T47D (cell line): Measurements from ENCODE around the gene SLC9A1.
A peak's percentile ranks its signal among the peaks of the same experiment; 100 is the strongest.

Source experiments
- DNase-seq, 2 experiments: peaks; one replicate each; pipeline versions ENCODE4 v3.0.0 to v3.0.0-alpha.2; 2011 to 2012; ENCODE audit warnings: low read depth in 1 of 2, low spot score in 1 of 2
- JUND ChIP-seq: IDR thresholded peaks from 2 replicates; pipeline ENCODE4 v1.6.1; 2012; ENCODE audit warnings: low read depth
- in situ Hi-C: cut with HindIII; loops from 2 replicates; pipeline ENCODE4 v1.10.0; 2016; ENCODE audit warnings: low sequenced_read_pairs, low pct_unique_long_range_greater_than_20kb

Gene SLC9A1

DNA sequence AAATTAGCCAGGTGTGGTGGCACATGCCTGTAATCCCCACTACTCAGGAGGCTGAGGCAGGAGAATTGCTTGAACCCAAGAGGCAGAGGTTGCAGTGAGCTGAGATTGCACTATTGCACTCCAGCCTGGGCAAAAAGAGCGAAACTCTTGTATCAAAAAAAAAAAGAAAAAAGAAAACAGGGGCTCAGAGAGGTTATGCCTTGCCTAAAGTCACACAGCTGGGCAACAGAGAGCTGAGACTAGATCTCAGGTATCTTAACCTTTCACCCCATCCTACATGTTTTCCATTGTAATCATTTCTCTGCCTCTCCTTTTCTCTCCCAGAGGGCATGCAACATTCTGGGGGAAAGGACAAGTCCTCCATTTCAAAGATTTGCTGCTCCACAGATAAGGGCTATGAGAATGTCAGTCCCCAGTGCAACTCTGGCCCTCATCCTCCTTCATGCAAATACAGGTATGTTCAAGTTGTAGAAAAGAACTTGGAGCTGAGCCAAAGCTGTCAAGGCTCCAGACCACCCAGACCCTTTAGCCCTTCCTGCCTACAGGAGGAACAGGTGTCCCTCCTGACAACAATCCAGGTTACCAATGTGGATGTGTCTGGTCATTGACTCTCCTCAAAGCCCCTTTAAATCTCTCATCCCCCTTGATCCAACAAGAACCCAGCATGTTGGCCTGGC is 6.9 kb downstream of the SLC9A1 start:
- no peak for DNase-seq
- in situ Hi-C loops: no loop called here
- no peak for TF ChIP-seq JUND

DNA sequence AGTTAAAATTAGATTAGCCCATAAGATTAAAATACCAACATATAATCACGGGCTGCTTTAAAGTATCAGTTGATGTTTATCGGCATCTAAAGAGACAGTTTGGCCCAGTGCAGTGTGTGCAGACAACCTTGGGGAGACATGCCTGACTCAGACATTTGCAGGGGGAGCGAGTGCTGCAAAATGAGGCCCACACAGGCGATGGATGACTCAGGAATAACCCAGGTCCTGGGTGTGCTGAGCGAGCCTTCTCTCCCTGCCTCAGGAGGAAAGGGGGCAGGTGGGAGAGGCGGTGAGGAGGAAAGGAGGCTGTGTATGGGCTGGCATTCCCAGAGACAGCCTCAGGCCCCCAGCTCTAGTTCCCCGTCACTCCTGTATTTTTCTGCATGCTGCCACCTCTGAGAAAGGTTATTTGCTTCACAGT is 9.0 kb downstream of the SLC9A1 start:
- in situ Hi-C loops: no loop called here
- no peak for TF ChIP-seq JUND
- DNase-seq: no peak

DNA sequence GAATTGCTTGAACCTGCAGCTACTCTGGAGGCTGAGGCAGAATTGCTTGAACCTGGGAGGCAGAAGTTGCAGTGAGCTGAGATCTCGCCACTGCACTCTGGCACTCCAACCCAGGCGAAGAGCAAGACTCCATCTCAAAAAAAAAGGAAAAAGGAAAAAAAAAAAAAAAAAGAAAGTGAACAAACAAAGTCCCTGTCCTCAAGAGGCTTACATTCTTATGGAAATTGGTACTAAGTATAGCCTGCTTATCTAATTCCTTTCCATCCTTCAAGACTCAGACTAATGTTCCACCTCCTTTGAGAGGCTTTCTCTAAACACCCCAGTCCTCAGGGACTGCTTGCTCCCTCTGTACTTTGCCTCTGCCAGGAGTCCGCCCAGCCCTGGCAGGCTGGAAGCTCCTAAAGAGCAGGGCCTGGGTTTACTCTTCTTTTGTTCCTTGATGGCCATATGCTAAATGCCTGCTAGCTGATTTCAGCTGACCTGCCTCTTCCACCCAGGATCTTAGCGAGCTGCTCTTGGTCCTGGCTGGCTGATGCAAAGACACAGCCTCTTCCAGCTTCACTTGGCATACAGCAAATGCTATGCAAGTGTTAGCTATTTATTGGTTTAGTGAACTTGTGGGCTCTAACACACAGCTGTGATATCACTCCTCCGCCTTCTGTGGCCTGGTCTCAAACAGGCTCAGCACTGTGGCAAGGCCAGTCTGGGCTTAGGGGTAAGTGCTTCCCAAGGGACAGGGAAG is 9.8 kb downstream of the SLC9A1 start:
- in situ Hi-C loops: no loop called here
- no peak for DNase-seq
- TF ChIP-seq JUND: no peak

DNA sequence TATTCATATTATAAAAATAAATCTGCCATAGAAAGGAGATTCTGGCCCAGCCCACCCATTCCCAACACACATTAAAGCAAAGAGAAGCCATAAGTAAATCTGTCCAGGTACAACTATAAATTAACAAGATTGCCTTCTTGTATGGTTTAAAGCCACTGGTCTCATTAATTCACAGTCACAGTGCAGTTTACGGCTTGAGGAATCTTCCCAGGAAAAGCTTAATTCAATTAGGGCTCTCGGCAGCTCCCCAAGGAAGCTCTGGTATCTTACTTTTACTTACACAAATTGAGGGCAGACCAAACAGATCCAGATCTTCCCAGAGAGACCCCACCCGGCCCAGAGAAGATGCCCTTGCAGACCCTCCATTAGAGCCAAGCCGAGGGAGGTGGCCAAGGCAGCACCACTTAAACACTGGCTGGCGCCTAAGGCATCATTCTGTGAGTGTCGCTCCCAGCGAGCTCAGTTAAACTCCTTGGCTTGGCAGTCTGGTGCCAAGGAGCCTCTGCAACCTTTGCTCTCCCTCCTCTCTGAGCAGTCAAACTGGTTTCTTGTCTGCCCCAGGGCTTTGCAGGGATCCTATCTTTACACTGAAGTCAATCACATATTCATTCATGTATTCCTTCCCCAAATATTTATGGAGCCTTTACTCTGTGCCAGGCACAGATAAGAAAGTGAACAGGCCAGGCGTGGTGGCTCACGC is 10.7 kb downstream of the SLC9A1 start:
- in situ Hi-C loops: no loop called here
- TF ChIP-seq JUND: no peak
- DNase-seq: peak; percentile 51 to 95

DNA sequence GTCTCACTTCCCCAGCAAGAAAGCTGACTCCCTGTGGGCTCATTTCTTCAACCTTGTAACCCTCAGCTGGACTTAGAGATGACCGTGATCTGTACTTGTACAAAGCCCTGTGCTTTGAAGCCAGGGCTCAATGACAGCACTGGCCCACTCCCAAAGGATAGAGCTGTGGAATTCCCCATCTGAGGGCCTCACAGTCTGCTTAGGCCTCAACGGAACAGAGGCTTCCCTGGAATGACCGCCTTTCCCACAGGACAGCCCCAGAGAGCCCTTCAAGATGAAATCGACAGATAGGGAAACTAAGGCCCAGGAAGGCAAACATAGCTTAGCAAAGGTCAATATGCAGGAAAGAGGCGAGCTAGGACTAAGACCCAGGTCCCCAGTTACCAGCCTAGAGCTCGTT is 11.5 kb downstream of the SLC9A1 start:
- peak in 1 of 2 experiments; percentile 81 for DNase-seq
- peak; percentile 10; the same call in 1 of the 2 replicates for TF ChIP-seq JUND
- in situ Hi-C loops: no loop called here

DNA sequence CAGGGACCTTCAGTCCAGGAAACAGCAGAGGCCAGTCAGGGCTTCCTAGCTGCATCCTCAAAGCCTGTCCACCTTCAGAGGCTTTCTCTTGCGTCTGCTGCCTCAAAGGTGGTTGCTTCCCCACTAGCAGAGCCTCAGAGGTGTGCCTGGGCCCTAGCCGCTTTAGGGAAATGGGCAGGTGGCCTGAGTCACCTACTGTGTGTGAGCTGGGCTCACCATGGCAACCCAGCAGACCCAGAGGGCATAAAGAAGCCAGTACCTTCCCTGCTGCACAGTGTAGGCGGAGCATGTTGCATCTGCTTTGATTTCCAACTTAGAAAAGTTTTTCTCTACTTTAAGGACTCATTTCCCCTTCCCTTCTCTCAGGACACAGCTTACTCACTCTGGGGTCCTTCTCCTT is 12.5 kb downstream of the SLC9A1 start:
- in situ Hi-C loops: no loop called here
- no peak for TF ChIP-seq JUND
- peak in 1 of 2 experiments; percentile 76 for DNase-seq

DNA sequence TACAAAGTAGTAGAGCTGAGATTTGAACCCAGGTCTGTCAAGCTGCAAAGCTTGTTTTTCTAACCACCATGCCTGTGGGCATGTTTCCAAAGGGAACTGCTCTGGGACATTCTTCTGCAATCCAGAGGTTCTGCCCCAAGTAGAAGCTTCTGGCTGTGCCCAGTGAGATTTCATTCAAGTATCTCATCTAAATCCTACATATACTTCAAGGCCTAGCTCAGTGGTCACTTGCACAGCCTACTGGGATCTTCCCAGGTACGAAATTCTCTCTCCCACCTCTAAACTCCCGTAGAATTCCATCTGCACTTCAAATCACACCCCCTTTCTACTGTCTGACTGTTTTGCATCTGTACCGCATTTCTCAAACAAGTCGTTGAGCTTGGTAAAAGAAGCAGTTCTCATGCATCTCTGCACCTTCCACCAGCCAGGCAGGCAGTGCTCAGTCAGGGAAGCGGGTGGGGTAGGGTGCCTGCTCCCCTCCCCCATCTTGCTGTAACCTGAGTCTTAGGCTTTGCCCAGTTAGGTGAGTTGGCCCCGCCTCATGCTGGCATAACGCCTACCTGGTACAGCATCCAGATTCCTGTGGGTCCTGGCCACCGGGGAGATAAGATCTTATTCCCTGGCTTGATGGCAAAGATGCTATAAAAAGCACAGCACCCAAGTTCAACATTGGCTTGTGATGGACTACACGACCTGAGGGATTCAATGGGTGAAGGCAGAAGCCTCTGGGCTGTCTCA is 13.5 kb downstream of the SLC9A1 start:
- peak; percentile 60 to 96 for DNase-seq
- in situ Hi-C loops: no loop called here
- peak; percentile 80 for TF ChIP-seq JUND

DNA sequence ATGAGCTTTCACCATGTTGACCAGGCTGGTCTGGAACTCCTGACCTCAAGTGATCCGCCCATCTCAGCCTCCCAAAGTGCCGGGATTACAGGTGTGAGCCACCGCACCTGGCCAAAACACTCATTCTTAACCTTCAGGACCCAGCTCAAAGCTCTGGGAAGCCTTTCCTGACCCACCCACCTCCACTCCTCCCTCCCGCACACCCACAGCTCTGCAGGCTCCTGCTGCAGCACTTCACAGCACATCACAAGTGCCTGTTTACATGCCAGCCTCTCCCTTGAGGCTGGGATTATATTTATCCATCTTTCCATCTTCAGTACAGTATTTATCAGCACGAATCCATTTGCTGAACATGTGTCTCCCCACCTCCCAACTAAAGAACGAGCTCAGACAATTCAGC is 14.9 kb downstream of the SLC9A1 start:
- TF ChIP-seq JUND: no peak
- in situ Hi-C loops: no loop called here
- no peak for DNase-seq

DNA sequence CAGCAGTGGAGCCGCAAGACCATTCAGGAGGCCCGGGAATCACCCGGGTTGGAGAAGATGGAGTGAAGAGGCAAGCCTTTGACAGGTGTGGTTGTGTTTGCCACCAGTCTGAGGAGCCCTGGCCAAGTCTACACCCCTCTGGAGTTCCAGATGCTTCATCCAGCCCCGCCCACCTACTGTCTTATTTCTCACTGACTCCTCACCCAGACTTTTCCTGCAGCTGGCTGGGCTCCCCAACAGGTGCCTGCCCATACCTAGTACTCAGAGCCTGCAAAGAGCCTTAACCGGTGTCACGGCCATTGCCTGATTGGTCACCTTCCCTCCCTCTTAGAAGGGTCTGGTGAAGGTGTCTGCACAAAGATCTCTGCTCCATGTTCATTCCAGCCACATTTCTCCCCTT is 16.0 kb downstream of the SLC9A1 start:
- DNase-seq: no peak
- in situ Hi-C loops: no loop called here
- TF ChIP-seq JUND: no peak

DNA sequence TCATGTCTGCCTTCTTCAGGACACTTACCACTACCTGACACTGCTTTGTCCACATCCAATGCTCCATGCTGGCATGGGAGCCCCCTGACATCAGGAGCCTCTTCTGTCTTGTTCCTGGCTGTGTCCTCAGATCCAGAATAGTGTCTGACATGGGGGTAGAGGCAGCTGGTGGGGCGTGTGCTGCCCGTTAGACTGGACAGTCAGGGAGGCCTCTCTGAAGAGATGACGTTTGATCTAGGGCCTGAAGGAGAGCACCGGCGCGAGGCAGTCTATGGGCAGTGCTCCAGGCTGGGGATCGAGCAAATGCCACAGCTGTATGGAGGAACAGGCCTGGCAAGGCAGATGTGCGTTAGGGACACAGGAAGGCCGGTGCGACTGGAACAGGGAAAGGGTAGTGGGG is 16.6 kb downstream of the SLC9A1 start:
- no peak for TF ChIP-seq JUND
- in situ Hi-C loops: no loop called here
- no peak for DNase-seq

DNA sequence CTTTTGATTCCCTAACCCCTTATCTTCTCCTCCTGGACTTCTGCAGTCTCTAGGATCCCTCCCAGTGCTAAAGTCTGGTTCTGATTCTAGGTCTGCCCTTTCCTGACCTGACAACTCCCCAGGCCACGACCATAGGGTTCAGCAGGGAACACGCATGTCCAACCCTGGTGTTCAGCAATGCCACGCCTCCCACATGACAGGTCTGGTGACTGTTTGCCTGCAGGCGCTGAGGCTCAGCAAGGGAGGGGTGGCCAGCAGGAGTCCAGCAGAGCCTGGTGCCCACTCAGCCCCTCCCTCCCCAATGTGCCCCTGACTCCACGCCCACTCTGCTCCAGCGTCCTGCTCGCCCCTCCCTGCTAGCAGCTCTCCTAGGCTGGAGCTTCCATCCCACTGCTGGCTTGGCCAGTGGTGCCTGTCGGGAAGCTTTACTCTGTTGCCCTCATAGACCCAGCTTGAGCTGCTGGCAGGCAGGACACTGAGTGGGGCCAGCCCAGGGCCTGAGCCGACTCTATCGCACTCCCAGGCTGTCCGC is 17.3 kb downstream of the SLC9A1 start:
- no peak for TF ChIP-seq JUND
- in situ Hi-C loops: no loop called here
- DNase-seq: peak in 1 of 2 experiments; percentile 56

DNA sequence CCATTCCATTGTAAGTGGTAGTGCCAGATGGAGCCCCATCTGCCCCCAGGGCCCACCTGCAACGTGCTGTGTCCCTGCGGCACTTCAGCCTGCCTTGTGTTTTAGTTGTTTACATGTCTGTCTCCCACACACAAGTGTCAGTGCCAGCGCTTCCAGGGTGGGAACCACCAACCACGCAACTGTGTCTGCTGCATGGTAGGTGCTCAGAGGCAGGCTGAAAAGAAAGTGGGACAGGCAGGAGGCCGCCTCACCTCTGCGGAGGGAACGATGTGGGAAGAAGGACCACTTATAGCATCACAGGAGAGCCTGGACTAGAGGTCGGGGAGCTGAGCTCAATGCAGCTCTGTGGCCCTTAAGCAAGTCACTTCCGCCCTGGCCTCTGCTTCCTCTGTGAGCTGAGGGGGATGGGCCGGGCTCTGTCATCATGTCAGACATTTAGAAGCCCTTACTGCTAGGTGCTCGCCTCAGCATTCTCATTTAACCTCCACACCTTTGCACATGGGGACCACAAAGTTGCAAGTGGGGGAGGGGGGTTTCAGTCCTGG is 17.9 kb downstream of the SLC9A1 start:
- no peak for TF ChIP-seq JUND
- in situ Hi-C loops: no loop called here
- no peak for DNase-seq
